Activated CD8-positive, alpha-beta memory T cell treated with anti-CD3 and anti-CD28 coated beads, Interleukin-2, amount 50 U/mL, for 4 hours (primary cell): ENCODE data around the gene CACNA1C.

ENCODE experiments used
- DNase-seq: peaks from one replicate; pipeline ENCODE4 v3.0.0-alpha.2; 2020

Gene CACNA1C

DNA sequence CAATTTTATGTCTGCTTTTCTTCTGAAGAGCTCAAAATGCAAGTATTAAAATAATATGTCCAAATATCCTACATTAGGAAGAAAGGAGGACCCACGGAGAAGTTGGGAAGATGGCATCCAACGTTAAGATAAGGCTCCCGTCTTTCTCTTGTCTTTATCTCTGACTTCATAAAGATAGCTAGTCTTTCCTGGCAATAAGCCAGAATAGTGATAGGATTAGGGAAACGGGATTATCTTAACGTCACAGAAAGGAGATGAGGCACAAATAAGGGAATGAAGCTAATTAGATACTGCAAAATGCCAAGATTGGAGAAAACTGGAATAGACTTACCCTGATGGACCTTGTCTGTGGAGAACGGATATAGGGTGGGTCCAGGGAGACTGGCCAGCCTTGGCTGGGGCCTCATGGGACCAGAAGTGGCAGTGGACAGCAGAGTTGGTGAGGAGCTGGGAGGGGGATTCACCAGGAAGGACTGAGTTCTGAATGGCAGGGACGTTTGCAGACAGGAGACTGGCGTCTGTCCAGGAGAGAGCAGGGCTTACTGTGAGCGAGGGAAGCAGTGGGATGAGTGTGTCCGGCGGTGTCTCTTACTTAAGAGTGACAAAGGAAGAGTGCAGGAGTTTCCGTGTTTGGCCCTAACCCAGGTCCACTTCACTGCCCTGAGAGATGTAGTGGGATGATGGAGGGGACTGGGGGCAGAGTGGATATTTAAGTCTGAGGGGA, 119.9 kb downstream of the CACNA1C start:
- no peak for DNase-seq

GRCh38 chr12:2173971-2174370, 121.2 kb downstream of the CACNA1C start:
- DNase-seq: no peak

- DNase-seq: no peak
Observed at GRCh38 chr12:2177003-2177402, 124.2 kb downstream of the CACNA1C start.

DNA sequence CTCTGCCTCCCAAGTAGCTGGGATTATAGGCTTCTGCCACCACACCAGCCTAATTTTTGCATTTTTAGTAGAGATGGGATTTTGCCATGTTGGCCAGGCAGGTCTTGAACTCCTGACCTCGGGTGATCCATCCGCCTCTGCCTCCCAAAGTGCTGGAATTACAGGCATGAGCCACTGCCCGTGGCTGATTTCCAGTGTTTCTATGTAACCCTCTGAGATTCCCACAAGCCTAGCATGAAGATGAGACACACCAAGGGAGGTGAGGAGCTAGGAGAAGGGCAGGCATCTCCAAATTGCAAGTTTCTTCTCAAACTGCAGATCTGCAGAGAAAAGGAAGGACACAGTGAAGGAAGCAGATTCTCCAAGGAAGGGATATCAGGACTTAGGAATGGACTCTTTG, 125.0 kb downstream of the CACNA1C start:
- no peak for DNase-seq

- no peak for DNase-seq
Observed at GRCh38 chr12:2179058-2179457, 126.3 kb downstream of the CACNA1C start.

DNA sequence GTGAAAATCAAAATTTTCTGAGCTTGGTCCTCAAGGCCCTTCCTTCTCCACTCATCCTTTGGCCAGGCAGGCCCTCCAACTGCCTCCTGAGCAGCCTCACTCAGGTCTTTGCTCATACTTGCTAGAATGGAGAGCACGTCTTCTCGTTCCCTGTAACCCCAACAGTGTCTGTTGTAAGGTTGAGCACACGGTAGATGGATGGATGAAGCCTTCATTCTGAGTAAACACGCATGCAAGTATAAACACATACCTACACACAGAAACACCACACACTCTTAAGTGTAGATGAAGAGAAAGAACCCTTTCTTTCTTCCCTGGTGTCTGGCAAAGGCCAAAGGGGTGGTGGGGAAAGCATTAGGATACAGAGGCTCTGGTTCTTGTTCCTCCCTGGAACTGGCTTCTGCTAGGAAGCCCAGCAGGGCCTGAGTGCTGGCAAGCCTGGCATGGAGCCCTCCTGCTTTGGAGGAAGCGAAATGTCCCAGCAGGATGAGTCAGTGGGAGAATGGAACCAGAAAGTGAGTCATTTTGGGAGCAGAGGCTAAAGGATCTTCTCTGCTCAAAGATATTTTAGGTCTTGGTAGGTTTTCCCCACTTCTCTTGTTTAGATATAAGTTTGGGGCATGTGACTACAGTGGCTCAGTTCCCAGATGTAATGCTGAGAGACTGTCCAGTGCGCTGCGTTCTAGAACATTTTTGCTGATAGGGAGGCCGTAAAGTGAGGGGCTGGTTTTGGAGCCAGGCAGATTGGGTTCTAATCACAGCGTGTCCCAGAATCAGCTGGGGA, 127.4 kb downstream of the CACNA1C start:
- no peak for DNase-seq

- no peak for DNase-seq
Observed at GRCh38 chr12:2180737-2181082, 127.9 kb downstream of the CACNA1C start.

DNA sequence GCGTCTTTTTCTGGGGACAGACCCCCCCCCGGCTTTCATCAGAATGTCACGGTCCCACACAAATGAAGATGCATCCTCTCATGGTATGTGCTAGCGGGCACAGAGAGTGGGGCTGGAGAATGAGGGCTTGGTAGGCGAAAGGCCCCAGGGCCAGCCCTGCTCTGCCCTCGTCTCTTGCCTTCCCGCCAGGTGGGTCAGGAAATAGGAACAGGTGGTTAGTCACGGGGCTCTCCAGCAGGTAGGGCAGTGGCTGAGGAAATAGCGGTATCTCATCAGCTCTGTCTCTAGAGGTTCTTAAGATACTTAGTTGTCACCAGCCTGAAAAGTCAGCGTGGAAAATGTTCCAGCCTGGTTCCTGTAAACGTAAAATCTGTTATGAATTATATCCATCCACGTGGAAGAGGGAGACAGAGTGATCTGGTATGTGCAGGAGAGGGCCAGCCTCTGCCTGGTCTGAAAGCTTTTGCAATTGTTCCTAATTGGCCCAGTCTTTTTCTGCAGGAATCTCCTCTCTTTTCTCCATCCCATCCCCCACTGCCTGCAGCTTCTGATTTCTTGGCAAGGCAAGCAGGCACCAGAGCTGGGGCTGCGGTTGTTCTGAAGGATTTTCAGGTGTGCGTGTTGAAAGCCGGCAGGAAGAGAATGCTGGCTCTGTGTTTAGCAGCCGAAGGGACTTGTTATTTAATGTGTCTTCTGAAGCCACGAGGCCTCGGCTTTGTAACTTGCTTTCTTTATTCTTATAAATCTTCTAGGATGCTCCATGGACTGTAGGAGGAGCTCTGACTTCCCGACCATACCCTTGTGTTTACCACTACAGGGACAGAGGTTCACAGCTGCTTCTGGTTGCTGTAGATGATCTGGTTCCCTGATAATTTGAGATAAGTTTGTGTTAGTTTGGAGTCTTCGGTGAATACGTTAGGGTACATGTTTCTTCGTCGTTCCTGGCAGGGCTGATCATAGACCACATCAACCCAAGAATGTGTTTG, 131.1 kb downstream of the CACNA1C start:
- DNase-seq: no peak

GRCh38 chr12:2185751-2186341, 133.1 kb downstream of the CACNA1C start:
- DNase-seq: no peak

GRCh38 chr12:2187195-2187945, 134.6 kb downstream of the CACNA1C start:
- no peak for DNase-seq

- no peak for DNase-seq
Observed at GRCh38 chr12:2190085-2190484, 137.3 kb downstream of the CACNA1C start.

DNA sequence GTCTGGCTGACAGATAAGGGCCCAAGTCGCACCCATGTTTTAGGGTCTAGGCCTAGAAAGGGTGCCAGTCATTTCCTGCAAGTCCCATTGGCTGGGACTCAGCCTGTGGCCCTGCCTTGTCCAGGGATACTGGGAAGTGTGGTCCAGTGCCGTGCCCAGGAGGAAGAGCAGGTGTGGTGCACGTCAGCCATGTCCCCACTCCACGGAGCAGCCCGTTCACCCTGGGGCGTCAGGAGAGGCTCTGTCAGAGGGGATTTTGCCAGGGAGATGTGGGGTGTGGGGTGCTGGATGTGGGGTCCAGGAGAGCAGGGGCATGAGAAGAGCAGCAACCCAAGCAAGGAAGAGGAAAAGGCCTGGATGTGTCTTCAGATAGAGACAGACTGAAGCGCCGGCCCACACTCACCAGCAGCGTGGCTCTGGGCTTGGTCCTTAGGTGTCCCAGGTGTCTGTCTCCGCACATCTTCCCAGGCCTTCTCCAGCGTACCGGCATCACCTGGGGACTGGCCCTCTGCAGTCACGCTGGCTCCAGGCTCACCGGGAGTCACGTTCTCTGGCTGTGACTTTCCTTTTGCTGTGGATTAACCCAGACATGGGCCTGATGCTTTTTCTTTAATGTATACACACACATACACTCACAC, 138.2 kb downstream of the CACNA1C start:
- no peak for DNase-seq

DNA sequence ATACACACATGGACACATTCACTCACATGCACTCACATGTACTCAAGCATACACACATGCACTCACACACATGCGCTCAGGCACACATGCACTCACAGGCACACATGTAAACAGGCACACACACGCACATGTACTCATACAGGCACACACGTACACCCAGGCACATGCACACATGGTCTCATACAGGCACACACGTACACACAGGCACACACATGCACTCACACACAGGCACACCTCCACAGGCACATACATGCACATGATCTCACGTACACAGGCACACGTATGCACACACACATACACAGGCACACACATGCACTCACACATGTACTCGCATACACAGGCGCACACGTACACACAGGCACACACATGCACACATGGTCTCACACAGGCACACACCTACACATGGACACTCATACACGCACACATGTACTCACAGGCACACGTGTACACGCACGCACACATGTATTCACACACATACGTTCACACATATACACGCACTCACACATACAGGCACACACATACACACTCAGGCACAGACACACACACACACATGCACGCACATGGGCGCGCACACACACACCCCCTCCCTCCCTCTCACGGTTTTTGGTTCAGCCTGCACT, 138.9 kb downstream of the CACNA1C start:
- no peak for DNase-seq

DNA sequence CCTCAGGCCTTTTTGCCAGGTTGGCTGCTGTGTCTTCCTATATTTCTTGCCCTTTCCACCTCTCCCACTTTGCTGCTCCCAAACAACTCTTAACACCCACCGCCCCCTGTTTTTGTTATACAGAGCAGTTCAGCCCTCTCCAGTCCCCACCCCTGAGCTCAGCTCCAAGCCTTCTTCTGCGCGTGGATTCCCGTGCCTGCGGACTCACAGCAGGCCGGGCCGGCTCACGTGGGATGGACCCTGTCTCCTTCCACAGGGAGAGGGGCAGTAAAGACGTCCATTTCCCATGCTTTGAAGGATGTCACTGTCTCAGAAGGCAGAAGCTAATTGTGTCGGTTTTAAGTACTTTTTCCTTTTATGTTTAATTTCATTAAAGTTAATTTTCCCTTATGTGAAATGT, 139.4 kb downstream of the CACNA1C start:
- DNase-seq: no peak

DNA sequence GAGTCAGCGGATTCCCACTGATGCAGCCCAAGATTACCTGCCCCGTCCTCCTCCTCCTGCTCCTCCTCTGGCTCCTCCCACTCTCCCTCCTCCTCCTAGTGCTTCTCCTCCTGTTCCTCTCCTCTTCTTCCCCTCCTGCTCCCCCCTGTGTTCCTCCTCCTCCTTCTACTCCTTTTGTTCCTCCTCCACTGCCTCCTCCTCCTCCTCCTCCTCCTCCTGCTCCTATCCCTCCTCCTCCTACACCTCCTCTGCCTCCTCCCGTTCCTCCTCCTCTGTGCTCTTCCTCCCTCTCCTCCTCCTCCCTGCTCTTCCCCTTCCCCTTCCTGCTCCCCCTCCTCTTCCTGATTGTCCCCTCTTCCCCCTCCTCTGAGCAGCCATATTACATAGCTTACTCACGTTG, 141.3 kb downstream of the CACNA1C start:
- no peak for DNase-seq

DNA sequence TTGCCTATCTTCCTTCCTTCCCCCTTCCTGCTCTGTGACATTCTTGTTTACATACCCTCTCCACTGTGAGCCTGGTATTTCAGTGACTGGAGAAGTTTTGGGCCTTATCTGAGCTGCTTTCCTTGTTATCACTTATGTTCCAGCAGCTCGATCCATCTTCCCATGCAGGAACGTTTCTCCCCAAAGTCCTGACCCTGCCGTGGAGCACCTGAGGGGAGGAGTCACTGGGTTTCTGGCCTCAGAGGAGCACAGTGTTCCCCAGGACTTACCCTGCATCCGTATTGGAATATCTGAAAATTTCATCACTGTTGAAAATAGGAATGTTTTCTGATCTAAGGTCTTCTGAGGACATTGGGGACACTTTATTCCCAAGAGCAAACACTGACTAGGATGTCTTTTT, 141.8 kb downstream of the CACNA1C start:
- no peak for DNase-seq

GRCh38 chr12:2195085-2195484, 142.3 kb downstream of the CACNA1C start:
- DNase-seq: no peak

DNA sequence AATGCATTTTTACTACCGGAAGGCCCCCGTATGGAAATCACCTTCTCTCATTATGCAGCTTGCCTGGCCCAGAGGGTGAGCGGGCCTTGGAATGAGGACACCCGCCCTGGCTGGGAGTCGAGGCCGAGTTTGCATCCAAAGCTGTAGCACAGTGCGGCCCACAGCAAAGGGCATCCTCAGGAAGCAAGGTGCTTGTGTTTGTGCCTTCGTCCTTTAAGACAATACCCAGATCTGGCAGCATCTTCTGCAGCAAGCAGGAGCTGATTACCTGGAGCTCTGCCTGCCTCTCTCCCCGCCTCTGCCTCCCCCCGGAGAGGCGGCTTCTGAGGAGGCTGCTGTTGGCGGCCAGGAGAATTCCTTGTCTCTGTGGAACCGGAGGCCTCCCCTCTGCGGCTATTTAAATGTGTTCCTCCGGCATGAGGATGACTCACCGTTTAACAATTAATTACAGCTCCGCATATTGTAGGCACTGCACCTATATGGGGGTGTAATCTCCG, 145.3 kb downstream of the CACNA1C start:
- DNase-seq: no peak

DNA sequence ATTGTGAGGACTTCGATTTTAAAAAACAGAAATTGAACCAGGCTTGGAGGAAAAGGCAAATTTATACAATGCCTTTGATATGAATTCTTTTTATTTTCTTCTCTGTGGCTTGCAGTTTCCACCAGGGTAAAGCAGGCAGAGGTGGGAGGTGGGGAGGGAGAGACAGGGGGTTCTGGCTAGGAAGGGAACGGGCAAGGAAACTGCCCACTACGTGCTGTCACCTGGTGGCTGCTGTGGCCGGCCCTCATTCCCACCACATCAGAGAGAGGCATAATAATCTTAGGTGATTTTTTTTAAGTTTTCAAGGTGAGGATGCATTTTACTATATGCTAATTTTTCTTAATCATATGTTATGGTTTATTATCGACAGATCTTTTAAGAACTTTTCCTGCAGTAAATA, 145.8 kb downstream of the CACNA1C start:
- DNase-seq: no peak

DNA sequence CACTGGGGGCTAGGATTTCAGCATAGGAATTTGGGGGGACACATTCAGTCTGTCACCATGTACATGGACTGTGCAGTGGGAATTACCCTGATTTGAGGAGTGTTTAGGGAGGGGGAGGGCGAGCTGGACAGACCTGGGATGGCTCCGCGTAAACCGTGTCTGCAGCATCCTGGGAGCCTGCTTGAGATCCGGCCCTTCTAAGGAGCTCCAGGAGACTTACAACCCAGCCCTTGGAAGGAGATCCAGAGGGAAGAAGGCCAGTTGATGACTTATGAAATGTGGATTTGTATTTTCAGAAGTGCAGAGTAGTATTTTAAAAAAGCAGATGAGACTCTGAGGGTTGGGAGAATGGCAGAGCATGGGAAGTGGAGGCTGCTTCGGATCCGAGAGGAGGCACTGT, 153.2 kb downstream of the CACNA1C start:
- DNase-seq: no peak
